ENCODE results near the gene BACH2. TPM values are rescaled to one million over a fixed set of nuclear protein-coding genes. Genes with fewer than 3 reads are reported as not detected.

The BACH2 gene
- total and polyA plus RNA-seq, 2 of the 4 experiments (the other 2 are of a cell fraction): 1.3 to 1.4 TPM

GRCh38 chr6:89894169-89894568 is 402.5 kb downstream of the BACH2 start, which contains the start of gene GJA10:
GJA10 (plus strand) TSS chr6:89894469; CDS start chr6:89894469, 0 bp downstream.
- POLR2A ChIA-PET (ENCODE audit: unreplicated experiment): no interaction called here
- H3K27ac ChIP-seq (ENCODE audit: insufficient read depth, low read length): no peak within 1 kb of the TSS

More at GRCh38 chr6:89894169-89894568, 402.5 kb downstream of the BACH2 start, which contains the start of gene GJA10:
- no peaks in the 10 kb centered on the region for H3K9me3 ChIP-seq (ENCODE audit: control insufficient read depth, insufficient read depth, low read length)
- H3K36me3 ChIP-seq (ENCODE audit: control insufficient read depth, insufficient read depth, low read length): no peaks in the 10 kb centered on the region
- no peak within 1 kb of the TSS for H4K5ac ChIP-seq (ENCODE audit: low read depth, low read length)
- no peaks in the 10 kb centered on the region for H3K79me1 ChIP-seq (ENCODE audit: low read depth in 1 of 2, low read length in 2 of 2)
- no peaks in the 10 kb centered on the region for H3K4me1 ChIP-seq (ENCODE audit: control insufficient read depth, insufficient read depth, low read length)
- no peak within 1 kb of the TSS for H3K23ac ChIP-seq (ENCODE audit: low read depth, low read length)
- no peak within 1 kb of the TSS for H2BK20ac ChIP-seq (ENCODE audit: low read depth, low read length)
- no peak within 1 kb of the TSS for H3K9ac ChIP-seq (ENCODE audit: low read depth, low read length)
- TF ChIP-seq BHLHE40 (IDR thresholded peaks at IDR 0.05; ENCODE audit: low read depth, low read length) (no peak), POLR2A (IDR thresholded peaks at IDR 0.05; ENCODE audit: low read depth, low read length) (no peak), CHD1 (IDR thresholded peaks at IDR 0.05; ENCODE audit: low read depth, low read length) (no peak), NFE2L2 (IDR thresholded peaks at IDR 0.05; ENCODE audit: low read depth, low read length) (no peak), USF2 (IDR thresholded peaks at IDR 0.05; ENCODE audit: low read depth, low read length) (no peak), MAZ (IDR thresholded peaks at IDR 0.05; ENCODE audit: borderline replicate concordance, low read depth, low read length) (no peak), CEBPB (IDR thresholded peaks at IDR 0.05; ENCODE audit: low read depth, low read length) (no peak), CTCF (conservative IDR thresholded peaks at IDR 0.05; ENCODE audit: low read depth, low read length) (no peak), RCOR1 (IDR thresholded peaks at IDR 0.05; ENCODE audit: insufficient replicate concordance, low read length) (no peak), MXI1 (IDR thresholded peaks at IDR 0.05; ENCODE audit: borderline replicate concordance, low read depth, low read length) (no peak), RAD21 (IDR thresholded peaks at IDR 0.05; ENCODE audit: low read length) (no peak), ELK1 (IDR thresholded peaks at IDR 0.05; ENCODE audit: borderline replicate concordance, low read depth, low read length) (no peak), RFX5 (IDR thresholded peaks at IDR 0.05; ENCODE audit: low read depth, low read length) (no peak), MAFK (IDR thresholded peaks at IDR 0.05; ENCODE audit: low read depth, low read length) (no peak), FOS (IDR thresholded peaks at IDR 0.05; ENCODE audit: low read depth, low read length) (no peak), SMC3 (IDR thresholded peaks at IDR 0.05; ENCODE audit: low read depth, low read length) (no peak)
- no peak within 1 kb of the TSS for H2AFZ ChIP-seq (replicated peaks; ENCODE audit: low read length, poor library complexity)
- WGBS, 2 experiments (ENCODE audit: extremely low coverage in 2 of 2, insufficient read length in 1 of 2): no CpG with 5 or more reads among the region's 1 CpG
- no peak within 1 kb of the TSS for H2AK5ac ChIP-seq (ENCODE audit: low read depth, low read length)
- H4K8ac ChIP-seq (ENCODE audit: low read depth in 2 of 2, low read length in 2 of 2): no peak within 1 kb of the TSS
- intact Hi-C loops (cut with micrococcal nuclease): no loop called here
- H4K20me1 ChIP-seq (ENCODE audit: insufficient read depth, low read length): no peaks in the 10 kb centered on the region
- dilution Hi-C loops (cut with HindIII; ENCODE audit: low sequenced_read_pairs, unreplicated experiment): no loop called here
- ATAC-seq (ENCODE audit: low read depth) (no peak), DNase-seq (no peak)
- peaks cover 3% of the 10 kb centered on the region for H3K27me3 ChIP-seq (ENCODE audit: control insufficient read depth, insufficient read depth, low read length)
- H2BK15ac ChIP-seq (ENCODE audit: low read depth, low read length): no peak within 1 kb of the TSS
- no peak within 1 kb of the TSS for H3K4ac ChIP-seq (ENCODE audit: low read depth, low read length)
- no peak within 1 kb of the TSS for H3K4me3 ChIP-seq (ENCODE audit: insufficient read depth, low read depth, low read length)
- no peak within 1 kb of the TSS for H2BK5ac ChIP-seq (ENCODE audit: low read depth, low read length, poor library complexity, severe bottlenecking)
- H3K18ac ChIP-seq (ENCODE audit: low read depth, low read length): no peak within 1 kb of the TSS
- no TSS peak for BruUV-seq (replicated peaks)
- no peaks in the 10 kb centered on the region for H3K9me1 ChIP-seq (ENCODE audit: insufficient read depth, low read length)
- no peak within 1 kb of the TSS for H2AK9ac ChIP-seq (replicated peaks; ENCODE audit: low read depth, low read length, poor library complexity)
- in situ Hi-C loops (cut with MboI; ENCODE audit: low sequenced_read_pairs): no loop called here
- H4K91ac ChIP-seq (ENCODE audit: insufficient read depth, low read depth, low read length): no peak within 1 kb of the TSS
- H3K4me2 ChIP-seq (ENCODE audit: low read depth, low read length): no peak within 1 kb of the TSS
- H3K56ac ChIP-seq (ENCODE audit: extremely low read depth, insufficient read depth, low read length): no peak within 1 kb of the TSS
- H2BK120ac ChIP-seq (ENCODE audit: low read depth, low read length): no peak within 1 kb of the TSS
- CTCF ChIA-PET: no interaction called here
- H3K14ac ChIP-seq (replicated peaks; ENCODE audit: low read depth, low read length): no peak within 1 kb of the TSS
